ENCODE results near the gene HERC3.

Gene HERC3

DNA sequence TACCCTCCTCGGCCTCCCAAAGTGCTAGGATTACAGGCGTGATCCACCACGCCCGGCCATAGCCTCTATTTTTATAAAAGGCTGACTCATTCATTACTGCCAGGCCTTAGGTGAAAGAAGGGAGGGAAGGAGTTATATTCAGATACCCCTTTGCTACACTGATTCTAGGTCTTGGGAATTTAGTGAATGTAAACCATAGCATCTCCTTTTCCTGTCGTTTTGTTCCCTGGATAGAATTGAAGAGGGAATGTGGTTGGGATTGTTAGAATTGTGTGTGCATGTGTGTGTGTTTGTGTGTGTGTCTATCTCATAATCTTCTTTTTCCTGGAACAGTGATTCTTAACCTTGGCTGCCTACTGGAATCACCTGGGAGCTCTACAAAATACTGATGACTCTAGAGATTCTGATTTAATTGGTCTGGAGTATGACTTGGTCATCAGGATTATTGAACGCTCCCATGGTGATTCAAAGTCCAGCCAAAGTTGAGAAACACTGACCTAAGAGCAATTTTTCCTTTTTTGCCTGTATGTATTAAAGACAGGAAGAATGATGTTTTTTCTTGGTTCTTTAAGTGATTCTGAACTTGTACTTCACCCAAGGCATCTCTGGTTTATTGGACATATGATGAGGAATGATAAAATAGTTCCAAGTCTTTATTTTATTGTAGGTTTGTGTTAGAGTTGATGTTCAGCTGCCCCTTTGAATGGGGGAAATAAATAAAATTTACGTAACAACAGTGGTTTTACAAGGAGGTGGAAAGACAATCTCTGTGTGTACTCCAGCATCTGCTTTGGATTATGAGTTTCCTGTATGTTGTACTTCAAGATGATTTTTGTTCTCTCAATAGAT, 68.4 kb downstream of the HERC3 start:
- no peak for DNase-seq (ENCODE audit: low read depth)

GRCh38 chr4:88661739-88662138, 69.5 kb downstream of the HERC3 start:
- DNase-seq (ENCODE audit: low read depth): no peak

GRCh38 chr4:88672987-88673386, 80.7 kb downstream of the HERC3 start:
- DNase-seq (ENCODE audit: low read depth): no peak

- no peak for DNase-seq (ENCODE audit: low read depth)
These were observed 81.6 kb downstream of the HERC3 start for GRCh38 chr4:88673886-88674285.

GRCh38 chr4:88674565-88674964, 82.3 kb downstream of the HERC3 start:
- no peak for DNase-seq (ENCODE audit: low read depth)

DNA sequence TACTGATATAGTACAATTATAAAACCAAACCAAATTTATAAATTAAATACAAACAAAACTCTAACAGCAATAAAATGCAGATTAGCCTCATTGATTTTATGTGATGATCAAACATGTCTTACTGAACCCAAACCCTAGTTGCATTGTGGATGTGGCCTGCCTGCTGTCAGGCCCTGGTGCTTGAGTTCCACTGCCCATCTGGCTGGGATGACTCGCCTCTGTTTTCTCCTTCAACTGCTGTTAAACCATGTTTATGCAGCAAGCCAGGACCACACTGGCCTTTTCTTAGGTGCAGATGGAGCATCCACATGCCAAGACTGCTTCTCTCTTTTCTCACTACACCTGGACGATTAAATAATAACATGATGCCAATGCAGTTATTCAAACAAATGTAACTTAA, 82.7 kb downstream of the HERC3 start:
- no peak for DNase-seq (ENCODE audit: low read depth)

DNA sequence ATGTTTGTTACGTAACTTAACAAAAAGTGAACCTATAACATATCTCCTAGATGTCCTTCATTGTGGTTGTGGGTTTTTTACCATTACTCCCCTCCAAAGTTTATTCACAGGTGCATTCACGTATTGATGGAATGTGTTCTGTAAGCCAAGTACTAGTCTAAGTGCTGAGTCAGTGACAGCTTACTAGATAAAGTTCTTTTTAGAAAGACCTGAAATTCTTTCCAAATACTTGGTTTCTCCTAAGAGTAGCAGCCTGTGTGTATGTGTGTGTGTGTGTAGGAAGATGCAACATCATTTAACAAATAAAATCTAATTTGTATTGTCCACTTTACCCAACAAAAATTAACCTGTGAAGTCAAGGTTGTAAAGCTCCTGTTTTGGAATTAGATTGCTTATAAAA, 83.3 kb downstream of the HERC3 start:
- DNase-seq (ENCODE audit: low read depth): no peak

- DNase-seq (ENCODE audit: low read depth): no peak
These were observed 88.9 kb downstream of the HERC3 start for GRCh38 chr4:88681209-88681608.

DNA sequence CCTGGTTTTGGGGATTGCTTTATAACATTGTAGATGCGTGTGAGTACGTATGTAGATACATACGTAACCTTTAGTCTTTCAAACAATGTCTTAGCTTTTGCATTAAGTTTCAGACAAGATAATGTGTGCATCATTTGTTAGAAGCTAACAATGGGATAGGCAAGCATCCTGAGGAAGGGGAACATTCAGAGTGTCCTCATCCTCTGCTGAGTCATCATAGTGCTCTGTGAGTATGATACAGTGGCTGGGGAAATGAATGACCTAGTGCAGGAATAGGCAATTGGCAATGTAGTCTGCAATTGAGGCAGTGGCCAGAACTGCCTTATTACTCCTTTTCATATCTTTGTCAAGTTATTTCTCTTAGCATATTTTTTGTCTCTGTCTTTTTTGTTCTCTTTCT, 98.1 kb downstream of the HERC3 start:
- no peak for DNase-seq (ENCODE audit: low read depth)

- DNase-seq (ENCODE audit: low read depth): no peak
These were observed 101.5 kb downstream of the HERC3 start for GRCh38 chr4:88693792-88694191.

DNA sequence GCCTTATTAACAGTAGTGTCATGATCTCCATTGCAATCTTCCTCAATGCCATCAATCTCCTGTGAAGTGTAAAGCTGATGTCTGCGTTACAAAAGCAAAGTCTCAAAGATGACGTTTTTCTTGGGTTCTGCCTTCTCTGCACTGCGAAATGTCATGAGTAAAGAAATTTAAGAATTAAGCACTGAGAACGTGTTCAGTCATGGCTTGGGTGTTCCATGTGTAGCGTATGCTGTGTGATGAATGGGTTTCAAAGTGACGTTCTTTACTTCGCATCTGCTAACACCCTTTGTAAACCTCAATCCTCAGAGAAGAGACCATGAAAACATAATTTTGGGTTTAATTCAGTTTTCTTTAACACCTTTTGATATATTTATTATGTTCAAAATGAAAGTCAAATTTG, 104.3 kb downstream of the HERC3 start:
- DNase-seq (ENCODE audit: low read depth): no peak

GRCh38 chr4:88697141-88697540, 104.9 kb downstream of the HERC3 start:
- no peak for DNase-seq (ENCODE audit: low read depth)

DNA sequence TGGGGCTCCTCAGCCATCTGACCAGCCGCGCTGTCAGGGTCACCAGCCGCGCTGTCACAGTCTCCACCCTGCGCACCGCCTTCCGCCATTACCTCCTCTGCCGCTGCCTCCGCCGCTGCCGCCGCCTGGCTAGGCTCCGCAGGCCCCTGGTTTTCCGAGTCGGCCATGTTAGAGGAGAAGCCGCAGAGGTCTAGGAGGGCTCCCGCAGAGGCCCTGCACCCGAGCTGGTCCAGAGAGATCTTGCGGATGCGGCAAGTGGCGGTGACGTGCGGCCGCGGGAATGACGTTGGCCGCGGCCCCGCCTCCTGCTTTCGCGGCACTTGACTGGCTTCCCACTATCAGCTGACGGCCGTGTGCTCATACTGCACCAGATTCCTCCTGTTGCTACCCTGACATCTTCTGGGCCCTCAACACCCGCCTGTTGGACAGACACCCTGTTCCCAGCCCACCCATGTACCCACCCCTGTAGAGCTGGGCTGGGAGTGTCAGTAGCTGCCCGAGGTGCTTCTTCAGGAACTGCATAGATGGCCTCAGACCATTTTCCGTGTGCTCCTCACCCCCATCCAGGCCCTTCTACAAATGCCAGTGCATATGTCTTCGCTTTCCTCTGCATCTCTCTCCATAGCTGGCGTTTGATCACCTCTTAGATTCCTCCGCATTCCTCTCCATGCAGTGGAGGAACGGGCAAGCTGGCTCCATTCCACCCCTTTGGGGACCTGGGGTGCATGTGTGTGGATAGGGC, 105.5 kb downstream of the HERC3 start, which contains the start of gene NAP1L5:
Gene NAP1L5, minus strand, starts transcription at position 242 of the 742 bp plus-strand sequence. Its CDS starts 75 bp downstream, at position 167.
- DNase-seq (ENCODE audit: low read depth): peak; percentile 59

GRCh38 chr4:88698519-88698918, 106.2 kb downstream of the HERC3 start:
- DNase-seq (ENCODE audit: low read depth): no peak

GRCh38 chr4:88702782-88703181, 110.5 kb downstream of the HERC3 start:
- no peak for DNase-seq (ENCODE audit: low read depth)

DNA sequence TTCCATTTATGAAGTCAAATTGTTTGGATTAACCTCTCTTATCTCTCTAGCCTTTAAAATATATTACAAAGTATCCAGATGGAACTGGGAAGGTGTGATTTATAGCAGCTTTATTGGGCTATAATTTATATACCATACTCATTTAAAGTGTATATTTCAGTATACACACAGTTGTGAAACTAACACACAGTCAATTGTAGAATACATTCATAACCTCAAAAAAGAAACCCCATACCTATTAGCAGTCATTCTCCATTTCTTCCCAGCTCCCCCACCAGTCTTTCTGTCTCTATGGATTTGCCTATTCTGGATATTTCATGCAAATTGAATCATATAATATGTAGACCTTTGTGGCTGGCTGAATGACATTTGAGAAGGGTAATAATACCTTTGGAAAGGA, 112.9 kb downstream of the HERC3 start:
- DNase-seq (ENCODE audit: low read depth): no peak

- no peak for DNase-seq (ENCODE audit: low read depth)
These were observed 113.7 kb downstream of the HERC3 start for GRCh38 chr4:88705805-88706492.

DNA sequence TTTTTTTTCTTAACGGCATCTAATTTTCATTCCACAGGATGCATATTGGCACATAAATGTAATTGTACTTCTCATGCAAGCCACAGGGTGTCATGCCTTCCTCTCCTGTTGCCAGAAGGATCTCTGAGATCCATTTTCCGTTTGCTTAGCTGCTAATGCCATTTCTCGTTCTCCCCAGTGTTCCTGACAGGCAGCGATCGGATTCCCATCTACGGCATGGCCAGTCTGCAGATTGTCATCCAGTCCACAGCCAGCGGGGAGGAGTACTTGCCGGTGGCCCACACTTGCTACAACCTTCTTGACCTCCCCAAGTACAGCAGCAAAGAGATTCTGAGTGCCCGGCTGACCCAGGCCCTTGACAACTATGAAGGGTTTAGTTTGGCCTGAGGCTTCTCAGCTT, 114.3 kb downstream of the HERC3 start:
- no peak for DNase-seq (ENCODE audit: low read depth)

GRCh38 chr4:88709989-88710388, 117.7 kb downstream of the HERC3 start:
- no peak for DNase-seq (ENCODE audit: low read depth)

- no peak for DNase-seq (ENCODE audit: low read depth)
These were observed 121.5 kb downstream of the HERC3 start for GRCh38 chr4:88713782-88714181.

DNA sequence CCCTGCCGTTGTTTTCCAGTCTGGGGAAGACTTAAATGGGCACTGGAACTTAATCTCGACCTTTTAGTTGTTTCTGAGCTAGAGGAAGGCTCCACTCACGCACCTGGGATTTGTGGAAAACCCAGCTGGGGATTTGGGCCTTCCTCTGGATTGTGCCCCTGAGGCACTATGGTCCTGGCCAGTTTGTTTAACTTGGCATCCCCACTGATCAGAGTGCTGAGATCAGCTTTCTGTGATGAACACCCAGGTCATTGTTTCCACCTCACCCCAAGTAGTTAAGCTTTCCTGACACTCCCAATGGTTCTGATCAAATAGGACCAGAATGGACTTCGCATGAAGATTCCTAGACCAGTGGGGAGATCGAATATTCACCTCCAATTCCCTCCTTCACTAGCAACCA, 125.8 kb downstream of the HERC3 start:
- DNase-seq (ENCODE audit: low read depth): no peak

- no peak for DNase-seq (ENCODE audit: low read depth)
These were observed 127.1 kb downstream of the HERC3 start for GRCh38 chr4:88719381-88719780.

All from activated T-cell treated with anti-CD3 and anti-CD28 coated beads for 48 hours (primary cell).